RWPE2 (cell line): ENCODE measurements around the gene C3orf80.
"Not testable (repeated sequence)": the region's sequence is repeated elsewhere in the genome, so short reads cannot be mapped to it uniquely, and the experiment has no call there.

Experiments
- ATAC-seq: fragments of 200-7000 bp; cut with Tn5 transposase; 3 replicates; pipeline ENCODE4 v1.9.1; 2021; ENCODE audit warnings: low read depth
- DNase-seq: peaks from one replicate; pipeline ENCODE4 v3.0.0-alpha.2; 2020; ENCODE audit warnings: low spot score
- H3K27ac ChIP-seq: fragments of 450-650 bp; 2 replicates; pipeline ENCODE4 v1.5.1; 2017; ENCODE audit warnings: mild to moderate bottlenecking; ENCODE audit not compliant: poor library complexity, severe bottlenecking
- H3K27me3 ChIP-seq: fragments of 250-450 bp; sonication (Bioruptor Pico); 2 replicates; pipeline ENCODE4 v1.5.1; 2021; ENCODE audit warnings: mild to moderate bottlenecking, moderate library complexity; ENCODE audit not compliant: insufficient read depth, poor library complexity, severe bottlenecking
- H3K36me3 ChIP-seq: fragments of 250-450 bp; sonication (Bioruptor Pico); 2 replicates; pipeline ENCODE4 v1.5.1; 2020; ENCODE audit warnings: low read depth, mild to moderate bottlenecking, moderate library complexity
- H3K4me1 ChIP-seq: fragments of 250-450 bp; sonication (Bioruptor Pico); 2 replicates; pipeline ENCODE4 v1.5.1; 2021; ENCODE audit warnings: mild to moderate bottlenecking, moderate library complexity; ENCODE audit not compliant: insufficient read depth, poor library complexity, severe bottlenecking
- H3K4me3 ChIP-seq: fragments of 250-450 bp; sonication (Bioruptor Pico); 2 replicates; pipeline ENCODE4 v1.5.1; 2021; ENCODE audit warnings: mild to moderate bottlenecking, moderate library complexity; ENCODE audit not compliant: severe bottlenecking
- H3K9me3 ChIP-seq: fragments of 250-450 bp; sonication (Bioruptor Pico); 2 replicates; pipeline ENCODE4 v1.5.1; 2021; ENCODE audit warnings: mild to moderate bottlenecking, moderate library complexity; ENCODE audit not compliant: severe bottlenecking
- CTCF ChIP-seq: fragments of 450-650 bp; IDR thresholded peaks from one replicate; pipeline ENCODE4 v1.5.1; 2017; ENCODE audit warnings: mild to moderate bottlenecking, moderate library complexity; ENCODE audit not compliant: poor library complexity, severe bottlenecking

Gene C3orf80

GRCh38 chr3:160225176-160226025 lies at the start of gene C3orf80:
TSS of gene C3orf80 (plus strand) at chr3:160225422. CDS start at chr3:160225636, 214 bp downstream.
- Histone ChIP-seq H3K27me3 (peaks cover 67% of the 10 kb centered on the region), H3K4me3 (peak within 1 kb of the TSS; percentile 41), H3K9me3 (no peaks in the 10 kb centered on the region), H3K36me3 (no peaks in the 10 kb centered on the region), H3K4me1 (no peaks in the 10 kb centered on the region), H3K27ac (no peak within 1 kb of the TSS)
- peak; percentile 48 for TF ChIP-seq CTCF
- DNase-seq (peak; percentile 52), ATAC-seq (peak; percentile 83)

GRCh38 chr3:160176923-160177322 lies 48.3 kb upstream of the C3orf80 start:
- DNase-seq (no peak), ATAC-seq (no peak)
- no peaks in the 10 kb centered on the region for H3K9me3 ChIP-seq
- peaks cover 5% of the 10 kb centered on the region for H3K4me1 ChIP-seq
- no peaks in the 10 kb centered on the region for H3K36me3 ChIP-seq
- H3K27ac ChIP-seq, result no peak overlapping the region
- no peak for TF ChIP-seq CTCF
- no peak overlapping the region for H3K4me3 ChIP-seq
- H3K27me3 ChIP-seq, result no peaks in the 10 kb centered on the region

- H3K27ac ChIP-seq, H3K36me3 ChIP-seq, H3K4me3 ChIP-seq, H3K27me3 ChIP-seq, H3K9me3 ChIP-seq, DNase-seq, ATAC-seq, H3K4me1 ChIP-seq: not testable (repeated sequence)
Observed at GRCh38 chr3:160178661-160179060, 46.6 kb upstream of the C3orf80 start.

DNA sequence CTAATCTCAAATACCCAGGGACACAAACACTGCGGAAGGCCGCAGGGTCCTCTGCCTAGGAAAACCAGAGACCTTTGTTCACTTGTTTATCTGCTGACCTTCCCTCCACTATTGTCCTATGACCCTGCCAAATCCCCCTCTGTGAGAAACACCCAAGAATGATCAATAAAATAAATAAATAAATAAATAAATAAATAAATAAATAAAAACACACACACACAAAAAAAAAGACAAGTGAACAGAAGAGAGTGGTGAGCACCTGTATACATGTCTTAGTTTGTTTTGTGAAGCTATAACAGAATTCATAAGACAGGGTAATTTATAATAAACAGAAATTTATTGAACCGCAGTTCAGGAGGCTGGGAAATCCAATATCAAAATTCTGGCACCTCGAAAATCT lies 45.8 kb upstream of the C3orf80 start:
- H3K27ac ChIP-seq, H3K27me3 ChIP-seq, ATAC-seq, H3K4me1 ChIP-seq, H3K9me3 ChIP-seq, DNase-seq, H3K4me3 ChIP-seq, H3K36me3 ChIP-seq: not testable (repeated sequence)

DNA sequence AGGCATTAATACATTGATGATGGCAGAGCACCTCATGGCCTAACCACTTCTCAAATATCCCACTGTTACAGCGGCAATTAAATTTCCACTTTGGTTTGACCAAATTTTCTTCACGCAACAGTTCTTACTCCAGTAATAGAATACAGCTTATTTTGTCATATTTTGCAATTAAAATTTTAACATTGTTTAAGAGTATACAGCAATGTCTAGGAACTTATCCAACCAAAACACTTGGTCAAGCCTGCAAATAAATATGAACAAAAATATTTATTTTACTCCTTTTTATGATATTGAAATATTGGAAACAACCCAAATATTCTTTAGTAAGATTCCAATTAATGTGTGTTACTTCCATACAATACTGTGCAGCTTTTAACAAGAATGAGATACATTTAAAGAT lies 45.3 kb upstream of the C3orf80 start:
- DNase-seq (no peak), ATAC-seq (no peak)
- Histone ChIP-seq H3K4me3 (no peak overlapping the region), H3K27me3 (no peaks in the 10 kb centered on the region), H3K36me3 (no peaks in the 10 kb centered on the region), H3K27ac (no peak overlapping the region), H3K9me3 (no peaks in the 10 kb centered on the region), H3K4me1 (peaks cover 5% of the 10 kb centered on the region)
- no peak for TF ChIP-seq CTCF
